ENCODE results near the gene EBF3.

EBF3 gene

DNA sequence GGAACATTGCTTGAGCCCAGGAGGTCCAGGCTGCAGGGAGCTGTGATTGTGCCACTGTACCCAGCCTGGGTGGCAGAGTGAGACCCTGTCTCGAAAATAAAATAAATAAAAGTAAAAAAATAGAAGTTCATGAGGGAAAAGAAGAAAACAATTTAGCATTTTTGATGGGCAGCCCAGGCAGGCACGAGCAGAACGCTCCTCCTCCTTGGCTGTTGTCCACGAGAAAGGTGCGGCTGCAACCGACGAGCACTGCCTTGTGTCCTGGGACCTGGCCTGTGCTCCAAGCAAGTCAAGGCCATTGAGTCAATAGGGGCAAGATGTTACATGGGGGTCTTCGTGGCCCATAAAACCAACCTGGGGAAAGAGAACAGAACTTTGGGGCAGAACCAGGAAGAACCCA, 25.6 kb downstream of the EBF3 start:
- H3K9me3 ChIP-seq (ENCODE audit: insufficient read depth, low read length, severe bottlenecking) = no peaks in the 10 kb centered on the region
- DNase-seq (no peak), ATAC-seq (ENCODE audit: insufficient read depth, low read depth) (no peak)
- no peak overlapping the region for H3K4me2 ChIP-seq (ENCODE audit: insufficient read depth, low read length)
- TF ChIP-seq EZH2 (IDR thresholded peaks at IDR 0.05; ENCODE audit: borderline replicate concordance, low read depth, low read length, severe bottlenecking) = no peak
- TF ChIP-seq, protein P1, sequence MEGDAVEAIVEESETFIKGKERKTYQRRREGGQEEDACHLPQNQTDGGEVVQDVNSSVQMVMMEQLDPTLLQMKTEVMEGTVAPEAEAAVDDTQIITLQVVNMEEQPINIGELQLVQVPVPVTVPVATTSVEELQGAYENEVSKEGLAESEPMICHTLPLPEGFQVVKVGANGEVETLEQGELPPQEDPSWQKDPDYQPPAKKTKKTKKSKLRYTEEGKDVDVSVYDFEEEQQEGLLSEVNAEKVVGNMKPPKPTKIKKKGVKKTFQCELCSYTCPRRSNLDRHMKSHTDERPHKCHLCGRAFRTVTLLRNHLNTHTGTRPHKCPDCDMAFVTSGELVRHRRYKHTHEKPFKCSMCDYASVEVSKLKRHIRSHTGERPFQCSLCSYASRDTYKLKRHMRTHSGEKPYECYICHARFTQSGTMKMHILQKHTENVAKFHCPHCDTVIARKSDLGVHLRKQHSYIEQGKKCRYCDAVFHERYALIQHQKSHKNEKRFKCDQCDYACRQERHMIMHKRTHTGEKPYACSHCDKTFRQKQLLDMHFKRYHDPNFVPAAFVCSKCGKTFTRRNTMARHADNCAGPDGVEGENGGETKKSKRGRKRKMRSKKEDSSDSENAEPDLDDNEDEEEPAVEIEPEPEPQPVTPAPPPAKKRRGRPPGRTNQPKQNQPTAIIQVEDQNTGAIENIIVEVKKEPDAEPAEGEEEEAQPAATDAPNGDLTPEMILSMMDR (IDR thresholded peaks at IDR 0.05; ENCODE audit: borderline replicate concordance, extremely low read depth, low read length, poor library complexity, severe bottlenecking) = no peak
- no peaks in the 10 kb centered on the region for H3K27me3 ChIP-seq (ENCODE audit: insufficient read depth, low read length, poor library complexity)
- H4K20me1 ChIP-seq (ENCODE audit: insufficient read depth, low read length) = no peaks in the 10 kb centered on the region
- H3K27ac ChIP-seq (ENCODE audit: low read length) = no peak overlapping the region
- H3K4me3 ChIP-seq (ENCODE audit: low read depth in 1 of 2, low read length in 2 of 2) = no peak overlapping the region
- H3K4me1 ChIP-seq (ENCODE audit: insufficient read depth, low read length) = no peaks in the 10 kb centered on the region
- no peaks in the 10 kb centered on the region for H3K36me3 ChIP-seq (ENCODE audit: insufficient read depth, low read length)
- H3K9ac ChIP-seq (ENCODE audit: low read depth, low read length) = no peak overlapping the region
- H3K79me2 ChIP-seq (ENCODE audit: insufficient read depth, low read length) = no peaks in the 10 kb centered on the region
- no peak overlapping the region for H2AFZ ChIP-seq (ENCODE audit: low read depth, low read length)

DNA sequence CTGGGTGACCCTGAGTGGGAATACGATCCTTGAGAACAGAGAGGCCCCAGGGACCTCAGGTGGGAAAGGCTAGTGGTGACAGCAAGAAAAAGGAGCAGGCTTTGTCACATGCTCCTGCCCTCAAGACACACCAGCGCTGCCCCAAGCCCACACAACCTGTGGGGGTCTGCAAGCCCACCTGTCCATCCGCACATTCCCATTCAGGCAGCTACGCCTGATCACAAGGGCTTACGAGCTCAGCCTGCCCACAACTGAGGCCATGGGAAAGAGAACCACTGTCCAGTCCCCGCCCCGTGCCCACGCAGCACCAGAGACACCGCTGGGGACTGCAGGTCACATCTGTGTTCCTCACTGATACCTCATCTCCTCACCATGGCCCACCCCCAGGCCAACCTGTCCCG, 26.7 kb downstream of the EBF3 start:
- no peak for TF ChIP-seq EZH2 (IDR thresholded peaks at IDR 0.05; ENCODE audit: borderline replicate concordance, low read depth, low read length, severe bottlenecking)
- TF ChIP-seq, protein P1 (IDR thresholded peaks at IDR 0.05; ENCODE audit: borderline replicate concordance, extremely low read depth, low read length, poor library complexity, severe bottlenecking) = no peak
- H4K20me1 ChIP-seq (ENCODE audit: insufficient read depth, low read length) = no peaks in the 10 kb centered on the region
- ATAC-seq (ENCODE audit: insufficient read depth, low read depth) = no peak
- H3K9ac ChIP-seq (ENCODE audit: low read depth, low read length) = no peak overlapping the region
- no peaks in the 10 kb centered on the region for H3K4me1 ChIP-seq (ENCODE audit: insufficient read depth, low read length)
- no peak overlapping the region for H2AFZ ChIP-seq (ENCODE audit: low read depth, low read length)
- no peaks in the 10 kb centered on the region for H3K79me2 ChIP-seq (ENCODE audit: insufficient read depth, low read length)
- H3K4me3 ChIP-seq (ENCODE audit: low read depth in 1 of 2, low read length in 2 of 2) = no peak overlapping the region
- no peaks in the 10 kb centered on the region for H3K9me3 ChIP-seq (ENCODE audit: insufficient read depth, low read length, severe bottlenecking)
- H3K27me3 ChIP-seq (ENCODE audit: insufficient read depth, low read length, poor library complexity) = no peaks in the 10 kb centered on the region
- no peak overlapping the region for H3K27ac ChIP-seq (ENCODE audit: low read length)
- H3K36me3 ChIP-seq (ENCODE audit: insufficient read depth, low read length) = no peaks in the 10 kb centered on the region
- DNase-seq = no peak
- no peak overlapping the region for H3K4me2 ChIP-seq (ENCODE audit: insufficient read depth, low read length)

DNA sequence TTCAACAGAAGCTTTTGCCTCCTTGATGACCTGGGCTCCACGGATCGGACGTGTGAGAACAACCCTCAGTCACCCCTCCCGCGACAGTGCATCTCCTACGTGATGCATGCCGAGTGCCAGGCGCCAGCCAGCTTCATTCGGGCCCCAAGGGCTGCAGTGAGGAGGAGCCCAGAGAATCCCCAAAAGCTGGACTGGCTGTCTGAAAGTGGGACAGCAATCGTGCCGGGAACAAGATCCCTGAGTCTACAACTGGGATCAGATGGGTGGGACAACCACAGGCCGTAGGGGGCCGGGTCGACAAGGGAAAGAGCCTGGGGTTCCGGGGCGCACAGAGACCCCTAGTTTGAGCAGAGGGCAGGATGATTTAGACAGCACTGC, 27.2 kb downstream of the EBF3 start:
- Histone ChIP-seq H3K4me2 (ENCODE audit: insufficient read depth, low read length) (no peak overlapping the region), H2AFZ (ENCODE audit: low read depth, low read length) (no peak overlapping the region), H4K20me1 (ENCODE audit: insufficient read depth, low read length) (no peaks in the 10 kb centered on the region), H3K9ac (ENCODE audit: low read depth, low read length) (no peak overlapping the region), H3K27me3 (ENCODE audit: insufficient read depth, low read length, poor library complexity) (no peaks in the 10 kb centered on the region), H3K79me2 (ENCODE audit: insufficient read depth, low read length) (no peaks in the 10 kb centered on the region), H3K4me1 (ENCODE audit: insufficient read depth, low read length) (no peaks in the 10 kb centered on the region), H3K9me3 (ENCODE audit: insufficient read depth, low read length, severe bottlenecking) (no peaks in the 10 kb centered on the region), H3K36me3 (ENCODE audit: insufficient read depth, low read length) (no peaks in the 10 kb centered on the region), H3K27ac (ENCODE audit: low read length) (no peak overlapping the region), H3K4me3 (ENCODE audit: low read depth in 1 of 2, low read length in 2 of 2) (no peak overlapping the region)
- no peak for TF ChIP-seq EZH2 (IDR thresholded peaks at IDR 0.05; ENCODE audit: borderline replicate concordance, low read depth, low read length, severe bottlenecking)
- TF ChIP-seq, protein P1 (IDR thresholded peaks at IDR 0.05; ENCODE audit: borderline replicate concordance, extremely low read depth, low read length, poor library complexity, severe bottlenecking) = no peak
- no peak for ATAC-seq (ENCODE audit: insufficient read depth, low read depth)
- no peak for DNase-seq
